HEK293T (cell line): Measurements from ENCODE around the gene ABLIM2.

Experiments used
- ARNT ChIP-seq: fragments of 450-650 bp; IDR thresholded peaks from 2 replicates; pipeline ENCODE4 v1.6.1; 2017; ENCODE audit warnings: mild to moderate bottlenecking
- BHLHE40 ChIP-seq: fragments of 450-650 bp; IDR thresholded peaks from 2 replicates; pipeline ENCODE4 v1.6.1; 2016; ENCODE audit warnings: mild to moderate bottlenecking, moderate library complexity, borderline replicate concordance
- CTBP1 ChIP-seq: fragments of 450-650 bp; IDR thresholded peaks from 2 replicates; pipeline ENCODE4 v1.6.1; 2016; ENCODE audit warnings: borderline replicate concordance
- ELF4 ChIP-seq: fragments of 450-650 bp; IDR thresholded peaks from 2 replicates; pipeline ENCODE4 v1.6.1; 2017; ENCODE audit warnings: antibody characterized with exemption
- FOXA1 ChIP-seq: fragments of 450-650 bp; IDR thresholded peaks from 2 replicates; pipeline ENCODE4 v1.6.1; 2016; ENCODE audit warnings: mild to moderate bottlenecking
- FOXM1 ChIP-seq: fragments of 450-650 bp; IDR thresholded peaks from 2 replicates; pipeline ENCODE4 v1.6.1; 2017; ENCODE audit warnings: mild to moderate bottlenecking, borderline replicate concordance
- LEF1 ChIP-seq: fragments of 450-650 bp; IDR thresholded peaks from 2 replicates; pipeline ENCODE4 v1.6.1; 2017; ENCODE audit warnings: mild to moderate bottlenecking, borderline replicate concordance
- SP1 ChIP-seq: fragments of 450-650 bp; IDR thresholded peaks from 2 replicates; pipeline ENCODE4 v1.6.1; 2017
- SUZ12 ChIP-seq: fragments of 450-650 bp; IDR thresholded peaks from 2 replicates; pipeline ENCODE4 v1.6.1; 2016; ENCODE audit warnings: mild to moderate bottlenecking
- TARDBP ChIP-seq: fragments of 450-650 bp; IDR thresholded peaks from 2 replicates; pipeline ENCODE4 v1.6.1; 2016
- ZNF384 ChIP-seq: fragments of 450-650 bp; IDR thresholded peaks from 2 replicates; pipeline ENCODE4 v1.6.1; 2016

- TF ChIP-seq ZNF384 = no peak
- TF ChIP-seq FOXA1 = no peak
- no peak for TF ChIP-seq SP1
- TF ChIP-seq CTBP1 = no peak
- no peak for TF ChIP-seq ELF4
- no peak for TF ChIP-seq BHLHE40
- no peak for TF ChIP-seq LEF1
- TF ChIP-seq FOXM1 = no peak
- no peak for TF ChIP-seq ARNT
- TF ChIP-seq SUZ12 = no peak
- no peak for TF ChIP-seq TARDBP
Measured at GRCh38 chr4:8009097-8009496, 149.5 kb downstream of the ABLIM2 start.
